WERI-Rb-1 (cell line): ENCODE results near the gene ALKBH7.
"Not testable (repeated sequence)": the region's sequence is repeated elsewhere in the genome, so short reads cannot be mapped to it uniquely, and the experiment has no call there.

Experiments used
- DNase-seq: peaks from one replicate; pipeline ENCODE4 v3.0.0-alpha.2; 2020
- H3K27ac ChIP-seq: fragments of 250-450 bp; sonication (Bioruptor Pico); 2 replicates; pipeline ENCODE4 v1.5.1; 2020; ENCODE audit warnings: mild to moderate bottlenecking, moderate library complexity
- H3K27me3 ChIP-seq: fragments of 250-450 bp; sonication (Bioruptor Pico); 2 replicates; pipeline ENCODE4 v1.5.1; 2021; ENCODE audit warnings: mild to moderate bottlenecking, low read depth, moderate library complexity; ENCODE audit not compliant: insufficient read depth, severe bottlenecking
- H3K36me3 ChIP-seq: fragments of 250-450 bp; sonication (Bioruptor Pico); 2 replicates; pipeline ENCODE4 v1.5.1; 2020; ENCODE audit warnings: mild to moderate bottlenecking, moderate library complexity
- H3K4me3 ChIP-seq: 2 replicates; pipeline ENCODE4 v1.5.1; 2011; ENCODE audit warnings: low read depth, mild to moderate bottlenecking, control low read depth, low read length
- H3K9me3 ChIP-seq: fragments of 250-450 bp; sonication (Bioruptor Pico); 2 replicates; pipeline ENCODE4 v1.5.1; 2021; ENCODE audit warnings: mild to moderate bottlenecking, moderate library complexity; ENCODE audit not compliant: severe bottlenecking
- TF ChIP-seq, protein P1 (sequence below): IDR thresholded peaks from 2 replicates; pipeline ENCODE4 v1.5.1; 2011; ENCODE audit warnings: low read depth, mild to moderate bottlenecking, control low read depth, inconsistent platforms, low read length

Gene ALKBH7

DNA sequence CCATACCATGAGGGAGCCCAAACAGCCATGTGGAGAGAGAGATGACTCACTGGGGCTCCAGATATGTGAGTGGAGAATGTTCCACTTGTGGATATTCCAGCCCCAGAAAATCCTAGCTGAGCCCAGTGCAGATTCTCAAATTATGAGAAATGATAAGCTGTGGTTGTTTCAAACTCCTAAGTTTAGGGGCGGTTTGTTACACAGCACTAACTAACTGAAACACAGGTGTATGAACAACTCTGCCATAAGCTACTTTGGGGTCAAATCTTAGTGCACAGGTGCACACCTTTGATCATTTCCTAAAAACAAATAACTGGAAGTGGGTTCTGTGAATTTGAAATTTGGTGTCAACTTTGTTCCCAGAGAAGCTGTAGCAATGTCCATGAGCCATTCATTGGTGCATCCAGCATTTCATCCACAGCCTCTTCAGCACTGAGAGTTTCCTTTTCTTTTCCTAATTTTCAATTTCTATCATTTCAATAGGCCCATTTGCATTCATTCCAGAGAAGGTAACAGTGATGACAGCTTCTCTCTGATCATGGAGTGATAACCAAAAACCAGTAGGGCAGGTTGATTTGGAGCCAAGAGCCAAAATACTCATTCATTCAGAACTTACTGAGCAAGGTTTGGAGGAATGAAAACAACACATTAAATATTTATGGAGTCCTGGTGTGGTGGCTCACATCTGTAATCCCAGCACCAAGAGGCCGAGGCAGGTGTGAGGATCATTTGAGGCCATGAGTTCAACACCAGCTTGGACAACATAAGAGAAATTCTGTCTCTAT lies 20.0 kb upstream of the ALKBH7 start:
- no peak for DNase-seq
- no peaks in the 10 kb centered on the region for H3K36me3 ChIP-seq
- H3K27me3 ChIP-seq = no peaks in the 10 kb centered on the region
- no peak overlapping the region for H3K4me3 ChIP-seq
- TF ChIP-seq, protein P1, sequence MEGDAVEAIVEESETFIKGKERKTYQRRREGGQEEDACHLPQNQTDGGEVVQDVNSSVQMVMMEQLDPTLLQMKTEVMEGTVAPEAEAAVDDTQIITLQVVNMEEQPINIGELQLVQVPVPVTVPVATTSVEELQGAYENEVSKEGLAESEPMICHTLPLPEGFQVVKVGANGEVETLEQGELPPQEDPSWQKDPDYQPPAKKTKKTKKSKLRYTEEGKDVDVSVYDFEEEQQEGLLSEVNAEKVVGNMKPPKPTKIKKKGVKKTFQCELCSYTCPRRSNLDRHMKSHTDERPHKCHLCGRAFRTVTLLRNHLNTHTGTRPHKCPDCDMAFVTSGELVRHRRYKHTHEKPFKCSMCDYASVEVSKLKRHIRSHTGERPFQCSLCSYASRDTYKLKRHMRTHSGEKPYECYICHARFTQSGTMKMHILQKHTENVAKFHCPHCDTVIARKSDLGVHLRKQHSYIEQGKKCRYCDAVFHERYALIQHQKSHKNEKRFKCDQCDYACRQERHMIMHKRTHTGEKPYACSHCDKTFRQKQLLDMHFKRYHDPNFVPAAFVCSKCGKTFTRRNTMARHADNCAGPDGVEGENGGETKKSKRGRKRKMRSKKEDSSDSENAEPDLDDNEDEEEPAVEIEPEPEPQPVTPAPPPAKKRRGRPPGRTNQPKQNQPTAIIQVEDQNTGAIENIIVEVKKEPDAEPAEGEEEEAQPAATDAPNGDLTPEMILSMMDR = no peak
- H3K27ac ChIP-seq = no peak overlapping the region
- no peaks in the 10 kb centered on the region for H3K9me3 ChIP-seq

DNA sequence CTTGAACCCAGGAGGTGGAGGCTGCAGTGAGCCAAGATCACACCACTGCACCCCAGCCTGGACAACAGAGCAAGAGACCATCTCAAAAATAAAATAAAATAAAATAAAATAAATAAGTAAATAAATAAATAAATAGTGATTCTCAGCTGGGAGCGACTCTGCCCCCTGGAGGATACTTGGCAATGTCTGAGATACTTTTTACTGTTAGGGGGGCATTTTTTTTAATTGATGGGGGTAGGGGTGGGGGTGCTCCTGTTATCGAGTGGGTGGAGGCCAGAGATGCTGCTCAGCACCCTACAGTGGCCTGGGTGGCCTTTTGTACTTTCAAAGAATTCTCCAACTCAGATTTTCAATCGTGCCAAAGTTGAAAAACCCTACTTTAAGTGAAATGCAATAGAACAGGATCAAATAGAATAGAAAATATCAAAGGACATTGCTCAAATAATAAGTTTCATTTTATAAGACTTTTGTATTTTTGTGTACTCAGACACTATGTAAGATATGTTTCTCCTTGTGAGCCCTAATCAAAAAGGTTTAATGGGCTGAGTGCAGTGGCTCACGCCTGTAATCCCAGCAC lies 18.4 kb upstream of the ALKBH7 start:
- DNase-seq = no peak
- no peak overlapping the region for H3K27ac ChIP-seq
- no peaks in the 10 kb centered on the region for H3K9me3 ChIP-seq
- no peaks in the 10 kb centered on the region for H3K36me3 ChIP-seq
- no peaks in the 10 kb centered on the region for H3K27me3 ChIP-seq
- TF ChIP-seq, protein P1 = no peak
- H3K4me3 ChIP-seq = no peak overlapping the region

DNA sequence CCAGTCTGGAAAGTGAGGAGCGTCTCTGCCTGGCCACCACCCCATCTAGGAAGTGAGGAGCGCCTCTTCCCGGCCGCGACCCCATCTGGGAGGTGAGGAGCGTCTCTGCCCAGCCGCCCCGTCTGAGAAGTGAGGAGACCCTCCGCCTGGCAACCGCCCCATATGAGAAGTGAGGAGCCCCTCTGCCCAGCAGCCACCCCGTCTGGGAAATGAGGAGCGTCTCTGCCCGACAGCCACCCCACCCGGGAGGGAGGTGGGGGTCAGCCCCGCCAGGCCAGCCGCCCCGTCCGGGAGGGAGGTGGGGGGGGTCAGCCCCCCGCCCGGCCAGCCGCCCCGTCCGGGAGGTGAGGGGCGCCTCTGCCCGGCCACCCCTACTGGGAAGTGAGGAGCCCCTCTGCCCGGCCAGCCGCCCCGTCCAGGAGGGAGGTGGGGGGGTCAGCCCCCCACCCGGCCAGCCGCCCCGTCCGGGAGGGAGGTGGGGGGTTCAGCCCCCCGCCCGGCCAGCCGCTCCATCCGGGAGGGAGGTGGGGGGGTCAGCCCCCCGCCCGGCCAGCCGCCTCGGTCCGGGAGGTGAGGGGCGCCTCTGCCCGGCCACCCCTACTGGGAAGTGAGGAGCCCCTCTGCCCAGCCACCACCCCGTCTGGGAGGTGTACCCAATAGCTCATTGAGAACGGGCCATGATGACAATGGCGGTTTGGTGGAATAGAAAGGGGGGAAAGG lies 17.1 kb upstream of the ALKBH7 start:
- H3K27ac ChIP-seq, H3K4me3 ChIP-seq, H3K9me3 ChIP-seq, H3K27me3 ChIP-seq, DNase-seq, H3K36me3 ChIP-seq: not testable (repeated sequence)

DNA sequence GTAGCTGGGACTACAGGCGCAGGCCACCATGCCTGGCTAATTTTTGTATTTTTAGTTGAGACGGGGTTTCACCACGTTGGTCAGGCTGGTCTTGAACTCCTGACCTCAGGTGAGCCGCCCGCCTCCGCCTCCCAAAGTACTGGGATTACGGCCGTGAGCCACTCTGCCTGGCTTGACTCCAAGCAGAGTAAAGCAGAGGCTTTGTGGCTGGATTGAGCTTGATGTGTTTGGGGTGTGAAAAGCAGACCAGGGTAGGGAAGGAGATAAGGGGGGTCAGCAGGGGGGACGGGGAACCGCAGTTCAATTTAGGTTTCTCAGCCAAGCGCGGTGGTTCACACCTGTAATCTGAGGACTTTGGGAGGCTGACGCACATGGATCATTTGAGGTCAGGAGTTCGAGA lies 15.4 kb upstream of the ALKBH7 start:
- TF ChIP-seq, protein P1 = no peak
- no peaks in the 10 kb centered on the region for H3K36me3 ChIP-seq

DNA sequence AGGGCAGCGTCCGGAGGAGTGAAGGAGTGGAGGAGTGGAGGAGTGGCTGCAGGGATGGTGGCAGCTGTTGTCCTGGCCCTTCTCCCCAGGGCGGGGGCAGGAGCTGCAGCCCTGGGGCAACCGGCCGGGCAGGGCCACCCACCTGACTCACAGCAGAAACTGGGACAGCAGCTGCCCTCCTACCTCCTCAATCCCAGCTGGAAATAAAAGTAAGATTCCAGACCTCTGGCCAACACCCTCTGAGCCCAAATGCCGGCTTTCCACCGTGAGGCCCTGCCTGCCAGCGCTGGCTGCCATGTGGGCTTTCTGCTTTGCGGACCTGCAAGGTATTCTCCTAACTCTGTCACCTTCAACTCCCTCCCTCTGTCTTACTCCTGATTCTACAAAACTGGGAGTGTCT lies 14.6 kb upstream of the ALKBH7 start:
- Histone ChIP-seq H3K36me3 (peaks cover under 1% of the 10 kb centered on the region), H3K27ac (no peak overlapping the region), H3K27me3 (no peaks in the 10 kb centered on the region), H3K9me3 (no peaks in the 10 kb centered on the region), H3K4me3 (no peak overlapping the region)
- TF ChIP-seq, protein P1 = no peak
- no peak for DNase-seq

More for the DNA sequence above, 15.4 kb upstream of the ALKBH7 start:
- Histone ChIP-seq H3K27ac (no peak overlapping the region), H3K9me3 (no peaks in the 10 kb centered on the region), H3K4me3 (no peak overlapping the region), H3K27me3 (no peaks in the 10 kb centered on the region)
- DNase-seq = no peak

DNA sequence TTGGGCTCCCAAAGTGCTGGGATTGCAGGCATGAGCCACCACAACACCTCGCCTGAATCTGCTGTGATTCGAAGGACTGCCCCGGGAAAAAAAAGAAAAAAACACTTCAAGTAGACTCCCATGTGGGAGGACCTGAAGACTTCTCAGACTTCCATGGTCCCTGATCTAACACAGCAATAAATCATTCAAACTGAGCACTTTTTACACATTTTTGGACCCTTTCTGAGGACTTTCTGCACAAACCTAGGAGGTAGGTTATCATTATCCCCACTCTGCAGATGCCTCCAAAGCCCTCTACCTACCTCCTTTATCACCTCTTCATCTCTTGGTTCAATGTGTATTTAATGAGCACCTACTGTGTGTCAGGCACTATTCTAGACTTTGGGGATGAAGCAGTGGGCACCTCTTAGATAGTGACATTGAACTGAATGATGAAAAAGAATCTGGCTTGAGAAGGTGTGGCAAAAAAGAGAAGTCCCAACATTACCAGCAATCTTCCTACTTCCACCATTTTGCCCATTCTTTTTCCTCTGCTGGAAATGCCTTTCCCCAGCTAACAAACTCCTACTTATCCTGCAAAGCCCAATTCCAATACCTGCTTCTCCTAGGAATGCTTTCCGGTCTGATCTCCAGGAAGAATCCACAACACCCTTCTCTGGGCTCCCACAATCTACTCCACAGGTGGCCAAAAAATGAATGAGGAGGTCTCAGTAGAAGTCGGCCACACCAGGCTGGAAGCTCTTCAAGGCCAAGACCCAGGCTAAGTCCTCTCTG lies 12.8 kb upstream of the ALKBH7 start:
- Histone ChIP-seq H3K27me3 (no peaks in the 10 kb centered on the region), H3K27ac (no peak overlapping the region), H3K9me3 (no peaks in the 10 kb centered on the region), H3K4me3 (no peak overlapping the region), H3K36me3 (peaks cover 14% of the 10 kb centered on the region)
- DNase-seq = no peak
- TF ChIP-seq, protein P1 = no peak

DNA sequence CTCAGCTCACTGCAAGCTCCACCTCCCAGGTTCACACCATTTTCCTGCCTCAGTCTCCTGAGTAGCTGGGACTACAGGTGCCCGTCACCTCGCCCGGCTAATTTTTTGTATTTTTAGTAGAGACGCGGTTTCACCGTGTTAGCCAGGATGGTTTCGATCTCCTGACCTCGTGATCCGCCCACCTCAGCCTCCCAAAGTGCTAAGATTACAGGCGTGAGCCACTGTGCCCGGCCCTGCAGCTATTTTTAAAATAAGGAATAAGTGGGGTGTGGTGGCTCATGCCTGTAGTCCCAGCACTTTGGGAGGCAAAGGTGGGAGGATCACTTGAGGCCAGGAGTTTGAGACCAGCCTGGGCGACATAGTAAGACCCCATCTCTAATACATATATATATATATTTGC lies 12.1 kb upstream of the ALKBH7 start:
- H3K36me3 ChIP-seq = peaks cover 21% of the 10 kb centered on the region
- not testable (repeated sequence) for H3K27ac ChIP-seq, H3K4me3 ChIP-seq, H3K27me3 ChIP-seq, H3K9me3 ChIP-seq, DNase-seq

DNA sequence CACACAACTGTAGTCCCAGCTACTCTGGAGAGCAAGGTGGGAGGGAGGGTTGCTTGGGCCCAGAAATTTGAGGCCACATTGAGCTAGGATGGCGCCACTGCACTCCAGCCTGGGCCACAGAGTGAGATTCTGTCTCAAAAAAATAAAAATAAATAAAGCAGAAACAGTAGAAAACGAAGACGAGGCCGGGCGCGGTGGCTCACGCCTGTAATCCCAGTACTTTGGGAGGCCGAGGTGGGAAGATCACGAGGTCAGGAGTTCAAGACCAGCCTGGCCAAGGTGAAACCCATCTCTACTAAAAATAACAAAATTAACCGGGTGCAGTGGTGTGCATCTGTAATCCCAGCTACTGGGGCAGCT lies 11.8 kb upstream of the ALKBH7 start:
- H3K27me3 ChIP-seq, H3K9me3 ChIP-seq, H3K27ac ChIP-seq, DNase-seq: not testable (repeated sequence)
- H3K36me3 ChIP-seq = peaks cover 24% of the 10 kb centered on the region
- H3K4me3 ChIP-seq = peak overlapping the region; percentile 57
